Measurements from ENCODE around the gene SERPINA10.
"Not testable (repeated sequence)": the region's sequence is repeated elsewhere in the genome, so short reads cannot be mapped to it uniquely, and the experiment has no call there.

The SERPINA10 gene

DNA sequence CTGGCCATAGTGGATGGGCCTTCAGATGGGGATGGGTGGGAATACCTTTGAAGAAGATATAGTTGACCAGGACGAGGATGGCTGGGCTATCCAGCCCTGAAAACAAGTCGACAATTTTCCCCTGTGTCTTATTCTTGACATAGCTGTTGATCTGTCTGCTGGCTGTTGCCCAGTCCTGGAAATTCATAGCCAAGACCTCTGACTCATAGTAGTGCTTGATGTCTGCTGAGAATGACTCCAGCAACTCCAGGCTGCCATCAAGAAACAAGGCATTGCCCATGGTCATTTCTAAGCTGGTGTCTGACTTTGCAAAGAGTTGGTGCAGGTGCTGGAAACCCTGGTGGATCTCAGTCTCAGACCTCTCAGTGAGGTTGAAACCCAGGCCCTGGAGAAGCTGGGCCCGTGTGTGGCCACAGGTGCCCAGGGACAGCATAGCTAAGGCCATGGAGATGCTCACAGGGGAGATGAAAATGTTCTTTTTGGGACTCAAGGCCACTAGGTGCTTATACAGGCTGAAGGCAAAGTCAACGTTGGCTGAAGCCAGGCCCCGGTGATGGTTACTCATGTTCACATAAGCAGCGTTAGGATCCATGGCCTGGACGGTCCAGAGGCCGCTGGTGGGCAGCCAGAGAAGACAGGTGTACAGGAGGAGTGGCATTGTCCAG, 21.1 kb upstream of the SERPINA10 start:
- no peak for DNase-seq

DNA sequence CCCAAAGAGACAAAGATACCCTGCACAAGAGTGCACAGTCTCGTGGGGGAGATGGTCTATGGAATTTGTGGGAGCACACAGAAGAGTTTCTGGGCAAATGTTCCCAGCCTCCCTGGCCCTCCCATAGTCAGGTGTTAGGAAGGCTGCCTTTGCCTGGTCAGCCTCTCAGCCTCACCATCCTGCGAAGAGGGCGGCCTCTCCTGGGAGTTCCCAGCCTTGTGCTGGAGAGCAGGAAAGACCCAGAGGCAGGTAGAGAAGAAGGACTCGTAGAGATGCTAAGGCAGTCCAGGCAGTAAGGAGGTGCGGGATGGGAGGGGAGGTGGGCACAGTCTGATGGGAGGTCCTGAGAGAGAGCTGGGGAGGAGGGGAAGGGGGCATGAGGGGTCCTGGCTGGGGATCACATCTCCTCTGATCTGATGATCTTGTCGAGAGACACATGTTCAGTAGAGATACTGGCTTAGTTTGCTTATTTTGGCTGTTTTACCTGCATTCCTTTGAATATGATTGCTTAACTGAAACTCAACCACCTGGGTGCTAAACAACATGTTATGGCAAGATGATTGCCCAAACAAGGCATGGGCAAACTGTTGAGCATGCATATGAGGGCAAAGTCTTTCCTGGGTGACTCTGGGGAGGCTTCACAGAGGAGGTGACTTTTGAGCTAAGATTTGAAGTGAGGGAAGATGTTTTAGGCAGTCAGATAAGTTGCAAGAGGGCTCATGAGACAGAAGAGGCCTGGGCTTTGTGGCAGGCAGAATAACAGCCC, 19.6 kb upstream of the SERPINA10 start:
- DNase-seq: no peak

GRCh38 chr14:94310248-94310647, 17.2 kb upstream of the SERPINA10 start:
- no peak for DNase-seq

DNA sequence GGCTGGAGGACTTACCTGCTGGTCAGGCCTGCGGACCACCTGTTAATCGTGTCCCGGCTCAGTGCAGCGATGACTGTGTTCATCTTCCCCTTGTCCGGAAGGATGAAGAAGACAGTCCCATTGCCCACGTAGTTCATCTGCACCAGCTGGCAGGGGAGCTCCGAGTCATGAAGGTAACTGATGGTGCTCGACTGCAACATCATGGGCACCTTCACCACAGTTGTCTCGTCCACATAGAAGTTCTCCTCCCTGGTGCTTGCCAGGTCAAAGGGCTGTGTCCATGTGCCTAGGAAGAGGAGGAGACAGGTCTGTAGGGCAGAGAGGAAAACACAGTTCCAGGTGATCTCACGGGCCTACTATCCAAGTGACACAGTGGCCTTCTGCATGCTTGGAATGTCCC, 16.7 kb upstream of the SERPINA10 start:
- DNase-seq: no peak

DNA sequence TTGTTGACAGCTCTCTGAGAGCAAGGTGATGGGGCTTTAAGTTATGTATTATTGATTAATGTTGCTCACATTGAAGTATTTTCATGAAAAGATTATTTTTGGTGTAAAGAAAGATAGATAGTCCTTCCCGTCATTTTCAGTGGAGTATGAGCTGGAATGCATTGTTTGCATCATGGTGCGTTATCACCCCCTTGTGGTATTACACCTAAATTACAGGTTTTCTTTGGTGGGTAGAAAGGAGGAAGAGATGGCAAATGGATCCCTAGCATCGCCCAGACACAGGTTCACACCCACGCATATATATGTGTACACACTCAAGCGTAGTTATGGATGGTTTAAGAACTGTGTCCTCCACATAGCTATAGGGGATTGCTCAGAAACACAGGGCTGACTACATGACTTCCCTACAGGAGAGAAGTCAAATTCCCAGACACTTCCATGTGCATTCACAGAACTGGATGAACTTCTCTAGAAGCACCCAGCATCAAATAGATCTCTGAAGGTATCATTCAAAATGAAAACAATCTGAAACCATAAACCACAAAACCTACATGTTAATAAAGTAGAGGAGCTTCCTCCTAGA, 14.4 kb upstream of the SERPINA10 start:
- no peak for DNase-seq

DNA sequence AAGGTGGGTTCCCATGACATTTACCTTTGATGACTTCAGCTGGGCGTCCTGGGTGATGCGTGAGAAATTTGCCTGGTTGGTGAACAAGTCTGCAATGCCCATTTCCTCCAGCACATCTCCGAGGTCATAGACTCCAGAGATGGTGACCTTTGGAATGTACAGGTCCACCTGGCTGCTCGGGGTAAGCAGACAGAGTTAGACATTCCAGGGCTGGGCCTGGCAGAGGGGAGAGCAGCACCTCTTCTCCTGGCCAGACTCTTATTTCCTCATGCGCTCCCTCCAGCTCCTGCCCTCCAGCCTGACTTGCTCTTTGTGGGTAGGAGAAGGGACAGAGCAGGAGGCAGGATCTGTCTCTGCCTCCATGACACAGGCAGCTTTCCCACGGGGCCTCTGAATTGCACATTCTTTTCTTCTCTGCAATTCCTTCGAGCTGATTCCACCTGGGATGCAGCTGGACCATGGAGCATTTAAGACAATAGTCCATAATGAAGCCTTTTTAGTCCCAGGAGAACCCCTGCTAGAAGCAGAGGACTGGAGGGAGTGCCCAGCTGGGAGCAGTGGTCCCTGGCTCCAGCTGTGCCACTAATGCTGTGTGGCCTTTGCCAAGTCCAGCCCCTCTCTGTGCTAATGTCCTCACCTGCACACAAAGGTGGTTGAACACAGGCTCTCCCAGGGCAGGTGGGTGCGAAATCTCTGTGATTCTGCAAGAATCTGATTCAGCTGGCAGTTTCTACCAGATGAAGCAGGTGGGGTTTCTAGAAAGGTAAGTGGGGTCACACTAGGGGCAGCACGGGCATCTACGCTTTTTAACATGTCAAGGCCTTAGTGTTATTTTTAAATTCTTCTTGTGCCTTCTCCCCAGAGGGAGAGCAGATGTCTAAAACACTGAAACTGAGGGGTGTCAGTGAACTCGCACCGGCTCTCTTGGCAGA, 13.2 kb upstream of the SERPINA10 start:
- no peak for DNase-seq

DNA sequence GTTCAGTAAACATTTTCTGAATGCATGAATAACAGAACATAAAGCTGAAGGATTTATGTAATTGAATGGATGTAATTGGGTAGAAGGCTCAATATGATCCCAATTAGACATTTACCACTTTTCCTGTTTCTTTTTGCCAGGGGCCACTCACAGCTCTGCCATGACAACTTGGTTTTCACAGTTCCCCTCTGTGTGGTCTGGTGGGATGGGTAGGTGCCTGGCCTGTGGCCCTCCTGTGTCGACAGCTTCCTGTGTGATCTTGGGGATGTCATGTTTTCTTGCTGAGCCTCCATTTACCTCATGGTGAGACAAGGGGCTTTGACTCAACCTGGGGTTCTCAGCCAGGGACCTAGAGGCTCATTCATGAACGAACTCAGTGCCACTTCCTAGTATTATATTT, 12.6 kb upstream of the SERPINA10 start:
- DNase-seq: no peak

DNA sequence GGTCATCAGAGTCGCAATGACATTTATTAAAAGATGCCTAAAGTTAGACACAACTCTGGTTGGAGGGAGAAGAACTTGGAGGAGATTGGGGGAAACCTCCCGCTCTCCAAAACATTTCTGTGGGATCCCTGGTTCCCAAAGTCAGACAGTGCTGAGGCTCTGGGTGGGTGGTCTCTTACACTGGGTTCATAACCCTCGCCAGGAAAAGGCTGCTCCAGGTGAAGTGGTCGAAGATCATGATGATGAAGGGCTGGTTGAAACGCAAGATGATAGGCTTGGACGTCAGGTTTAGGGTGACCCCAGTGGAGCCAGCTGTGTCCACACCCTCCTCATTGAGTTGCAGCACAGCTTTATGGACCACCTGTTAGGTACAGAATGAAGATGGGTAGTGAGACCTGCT, 11.2 kb upstream of the SERPINA10 start:
- DNase-seq: no peak

- DNase-seq: no peak
Observed at GRCh38 chr14:94303111-94303510, 10.0 kb upstream of the SERPINA10 start.

DNA sequence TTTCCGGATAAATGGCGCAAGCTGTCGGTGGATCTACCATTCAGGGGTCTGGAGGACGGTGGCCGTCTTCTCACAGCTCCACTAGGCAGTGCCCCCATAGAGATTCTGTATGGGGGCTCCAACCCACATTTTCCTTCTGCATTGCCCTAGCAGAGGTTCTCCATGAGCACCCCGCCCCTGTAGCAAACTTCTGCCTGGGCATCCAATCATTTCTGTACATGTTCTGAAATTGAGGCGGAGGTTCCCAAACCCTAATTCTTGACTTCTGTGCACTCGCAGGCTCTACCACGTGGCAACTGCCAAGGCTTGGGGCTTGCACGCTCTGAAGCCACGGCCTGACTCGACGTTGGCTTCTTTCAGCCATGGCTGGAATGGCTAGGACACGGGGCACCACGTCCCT, 5.1 kb upstream of the SERPINA10 start:
- no peak for DNase-seq

GRCh38 chr14:94296181-94296545, 3.1 kb upstream of the SERPINA10 start:
- not testable (repeated sequence) for DNase-seq

DNA sequence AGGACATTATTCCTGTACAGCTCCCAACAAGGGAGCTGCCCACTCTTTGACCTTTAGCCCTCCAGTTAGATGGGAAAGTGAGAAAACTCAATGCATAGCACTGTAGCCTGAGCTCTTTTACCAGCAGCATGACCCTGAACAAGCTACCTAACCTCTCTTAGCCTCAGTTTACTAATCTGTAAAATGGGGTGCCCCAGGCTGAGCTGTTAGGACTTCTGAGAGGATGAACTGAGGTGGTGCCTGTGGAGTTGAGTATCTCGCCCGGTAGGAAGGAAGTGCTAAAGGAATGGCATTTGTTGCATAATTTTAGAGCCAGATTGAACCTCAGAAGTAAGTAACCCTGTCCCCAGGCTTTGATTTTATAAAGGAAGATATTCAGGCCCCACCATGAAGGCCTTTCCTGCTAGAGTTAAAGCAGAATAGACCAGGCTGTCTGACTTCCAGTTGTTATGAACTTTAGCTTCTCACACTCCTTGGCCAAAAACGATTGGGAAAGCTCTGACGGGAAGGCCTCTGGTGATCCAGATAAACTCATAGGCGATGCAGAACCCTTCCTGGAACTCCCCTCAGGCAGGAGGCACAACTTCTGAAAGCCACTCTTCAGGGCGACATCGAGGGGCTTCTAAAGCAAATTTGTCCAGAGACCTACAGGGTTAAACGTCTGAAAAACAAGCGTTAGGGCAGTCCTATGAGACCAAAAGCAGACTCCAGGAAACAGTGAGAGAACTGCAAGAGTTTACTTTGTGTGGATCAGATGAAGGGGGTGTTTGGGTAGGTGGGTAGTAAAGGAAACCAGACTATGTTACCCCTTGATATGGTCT, 2.5 kb upstream of the SERPINA10 start:
- no peak for DNase-seq

GRCh38 chr14:94293578-94293924, 483 bp upstream of the SERPINA10 start:
- no peak for DNase-seq

GRCh38 chr14:94292526-94292871, 569 bp downstream of the SERPINA10 start:
- DNase-seq: no peak

- no peak for DNase-seq
Observed at GRCh38 chr14:94291906-94292525, 1.1 kb downstream of the SERPINA10 start.

- no peak for DNase-seq
Observed at GRCh38 chr14:94291159-94291905, 1.7 kb downstream of the SERPINA10 start.

DNA sequence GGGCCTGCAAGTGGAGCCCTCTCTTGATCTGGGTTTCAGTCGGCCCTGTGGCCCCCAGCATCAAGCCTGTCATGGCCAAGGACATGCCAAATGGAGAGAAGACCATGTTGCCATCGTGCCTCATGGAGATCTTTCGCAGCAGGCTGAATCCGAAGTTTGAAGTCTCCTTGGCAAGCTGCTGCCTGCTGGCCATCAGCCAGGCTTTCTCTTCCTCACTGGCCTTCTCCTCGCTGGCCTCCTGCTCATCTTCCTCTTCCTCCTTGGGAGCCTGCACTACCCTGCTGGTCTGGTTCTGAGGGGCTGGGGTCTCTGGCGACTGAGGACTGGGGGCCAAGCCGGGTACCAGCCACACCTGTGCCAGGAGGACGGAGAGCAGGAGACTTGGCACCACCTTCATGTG, 2.9 kb downstream of the SERPINA10 start:
- no peak for DNase-seq

DNA sequence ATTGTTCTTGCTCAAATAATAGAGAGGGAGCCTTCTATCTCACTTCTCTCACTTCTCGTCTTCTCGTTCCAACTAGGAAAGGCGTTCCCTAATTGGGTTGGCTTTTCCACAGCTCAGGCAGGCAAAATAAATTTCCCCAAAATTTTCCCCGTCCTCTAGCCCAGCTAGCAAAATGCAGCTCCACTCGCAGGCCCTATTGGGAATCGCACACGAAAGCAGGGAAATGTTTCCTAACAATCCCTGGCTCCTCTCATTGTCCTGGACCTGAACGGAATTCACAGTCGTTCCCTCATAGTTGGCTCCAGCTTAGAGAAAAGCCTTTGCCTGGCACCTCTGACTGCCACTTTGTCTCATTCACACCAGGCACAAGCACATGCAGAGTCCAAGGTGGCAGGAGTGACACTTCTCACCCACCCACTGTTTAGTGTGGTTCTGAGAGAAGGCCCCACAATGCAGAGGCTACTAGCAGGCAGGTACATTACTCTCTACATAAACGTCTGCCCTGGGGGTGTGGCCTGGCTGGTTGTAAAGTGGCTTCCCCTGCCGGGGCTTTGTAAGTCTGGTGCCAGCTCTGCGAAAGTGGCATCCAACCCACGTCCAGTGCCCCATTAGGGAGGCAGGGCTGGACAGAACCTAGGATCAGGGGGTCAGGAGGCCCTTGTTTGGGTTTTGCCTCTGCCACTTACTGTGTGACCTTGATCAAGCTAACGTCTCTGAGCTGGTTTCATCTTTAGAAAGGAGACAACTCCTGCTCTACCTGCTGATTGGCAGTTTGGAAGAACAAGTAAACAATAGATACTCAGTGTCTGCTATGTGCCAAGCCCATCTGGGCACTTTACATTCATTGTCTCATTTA, 4.2 kb downstream of the SERPINA10 start:
- no peak for DNase-seq

- no peak for DNase-seq
Observed at GRCh38 chr14:94285158-94285557, 7.9 kb downstream of the SERPINA10 start.

GRCh38 chr14:94284221-94284620, 8.8 kb downstream of the SERPINA10 start:
- no peak for DNase-seq
